LNCaP clone FGC (cell line): ENCODE results near the gene DUOX2.
"Not testable (repeated sequence)": the region's sequence is repeated elsewhere in the genome, so short reads cannot be mapped to it uniquely, and the experiment has no call there.

ENCODE experiments used
- DNase-seq: peaks from one replicate; pipeline ENCODE4 v3.0.0-alpha.2; 2011; ENCODE audit warnings: low read depth
- H3K4me3 ChIP-seq: 2 replicates; pipeline ENCODE4 v1.5.1; 2011; ENCODE audit warnings: mild to moderate bottlenecking, low read depth, low read length, control low read depth
- TF ChIP-seq, protein P1 (sequence below): IDR thresholded peaks from 2 replicates; pipeline ENCODE4 v1.5.1; 2012; ENCODE audit warnings: mild to moderate bottlenecking; ENCODE audit not compliant: control insufficient read depth, insufficient read depth; ENCODE audit errors: extremely low read depth

DUOX2 gene

DNA sequence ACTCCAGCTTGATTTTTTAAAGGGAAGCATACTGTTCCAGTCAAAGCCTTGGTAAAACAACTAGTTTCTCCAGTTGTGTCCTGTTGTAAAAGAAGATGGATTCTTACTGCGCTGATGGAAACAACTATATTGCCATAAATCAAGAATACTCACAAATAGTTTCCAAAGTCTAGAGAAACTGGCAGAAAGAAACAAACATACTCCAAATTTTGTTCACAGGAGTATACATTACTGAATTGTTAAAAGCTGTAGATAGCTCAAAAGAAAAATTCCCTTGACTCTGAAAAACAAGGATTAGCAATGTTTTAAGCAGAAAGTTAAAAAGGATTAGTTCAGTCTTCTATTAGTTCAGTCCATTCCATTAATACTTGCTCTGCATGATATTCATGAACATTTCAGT, 63.4 kb downstream of the DUOX2 start:
- DNase-seq = no peak
- H3K4me3 ChIP-seq = no peak overlapping the region
- TF ChIP-seq, protein P1, sequence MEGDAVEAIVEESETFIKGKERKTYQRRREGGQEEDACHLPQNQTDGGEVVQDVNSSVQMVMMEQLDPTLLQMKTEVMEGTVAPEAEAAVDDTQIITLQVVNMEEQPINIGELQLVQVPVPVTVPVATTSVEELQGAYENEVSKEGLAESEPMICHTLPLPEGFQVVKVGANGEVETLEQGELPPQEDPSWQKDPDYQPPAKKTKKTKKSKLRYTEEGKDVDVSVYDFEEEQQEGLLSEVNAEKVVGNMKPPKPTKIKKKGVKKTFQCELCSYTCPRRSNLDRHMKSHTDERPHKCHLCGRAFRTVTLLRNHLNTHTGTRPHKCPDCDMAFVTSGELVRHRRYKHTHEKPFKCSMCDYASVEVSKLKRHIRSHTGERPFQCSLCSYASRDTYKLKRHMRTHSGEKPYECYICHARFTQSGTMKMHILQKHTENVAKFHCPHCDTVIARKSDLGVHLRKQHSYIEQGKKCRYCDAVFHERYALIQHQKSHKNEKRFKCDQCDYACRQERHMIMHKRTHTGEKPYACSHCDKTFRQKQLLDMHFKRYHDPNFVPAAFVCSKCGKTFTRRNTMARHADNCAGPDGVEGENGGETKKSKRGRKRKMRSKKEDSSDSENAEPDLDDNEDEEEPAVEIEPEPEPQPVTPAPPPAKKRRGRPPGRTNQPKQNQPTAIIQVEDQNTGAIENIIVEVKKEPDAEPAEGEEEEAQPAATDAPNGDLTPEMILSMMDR = no peak

DNA sequence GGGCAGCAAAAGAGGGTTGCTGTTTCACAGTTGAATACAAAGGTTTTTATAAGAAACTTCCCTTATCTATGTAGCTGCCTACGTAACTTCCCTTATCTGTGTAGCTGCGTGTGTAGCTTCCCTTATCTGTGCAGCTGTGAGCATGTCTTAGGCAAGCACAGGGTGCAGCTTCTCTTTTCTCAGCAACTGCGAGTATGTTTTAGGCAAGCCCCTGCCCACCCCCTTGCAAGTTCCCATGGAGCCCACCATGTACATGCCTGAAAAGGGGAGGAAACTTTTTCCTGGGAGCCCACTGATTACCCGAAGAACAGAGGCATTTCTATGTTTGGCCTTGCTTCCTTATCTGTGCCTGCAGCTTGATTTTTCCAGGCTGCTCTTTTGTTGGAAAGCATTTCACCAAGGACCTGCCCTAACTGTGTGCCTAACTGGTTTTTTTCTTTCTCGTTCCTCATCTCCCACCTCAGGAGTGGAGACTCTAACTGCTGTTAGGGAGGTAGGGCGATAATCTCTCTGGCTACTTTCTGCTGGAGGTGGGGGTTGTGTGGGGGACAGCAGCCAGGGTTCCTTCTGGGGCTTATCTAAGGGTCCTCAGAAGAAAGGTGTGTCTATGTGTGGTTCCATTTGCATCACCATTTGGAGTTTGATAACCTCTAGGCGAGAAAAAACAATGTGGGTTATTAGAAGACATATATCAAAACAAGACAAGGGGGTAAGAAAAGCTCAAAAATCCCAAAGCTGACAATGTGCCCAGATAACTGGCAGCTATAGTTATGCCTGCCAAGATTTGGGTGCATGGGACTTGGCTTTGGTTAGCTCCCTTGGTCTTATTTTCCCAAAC, 65.0 kb downstream of the DUOX2 start:
- DNase-seq = no peak
- TF ChIP-seq, protein P1 = no peak
- no peak overlapping the region for H3K4me3 ChIP-seq

DNA sequence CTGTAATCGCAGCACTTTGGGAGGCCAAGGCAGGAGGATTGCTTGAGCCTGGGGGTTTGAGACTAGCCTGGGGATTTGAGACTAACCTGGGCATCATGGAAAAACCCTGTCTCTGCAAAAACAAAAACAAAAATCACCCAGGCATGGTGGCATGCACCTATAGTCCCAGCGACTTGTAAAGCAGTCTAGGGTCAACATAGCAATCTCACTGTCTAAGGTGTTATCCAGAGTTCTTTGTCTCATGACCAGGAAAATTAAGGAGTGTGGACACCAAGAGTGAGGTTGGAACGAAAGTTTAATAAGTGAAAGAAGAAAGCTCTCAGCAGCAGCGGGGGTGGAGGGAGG, 65.6 kb downstream of the DUOX2 start:
- DNase-seq, H3K4me3 ChIP-seq: not testable (repeated sequence)

DNA sequence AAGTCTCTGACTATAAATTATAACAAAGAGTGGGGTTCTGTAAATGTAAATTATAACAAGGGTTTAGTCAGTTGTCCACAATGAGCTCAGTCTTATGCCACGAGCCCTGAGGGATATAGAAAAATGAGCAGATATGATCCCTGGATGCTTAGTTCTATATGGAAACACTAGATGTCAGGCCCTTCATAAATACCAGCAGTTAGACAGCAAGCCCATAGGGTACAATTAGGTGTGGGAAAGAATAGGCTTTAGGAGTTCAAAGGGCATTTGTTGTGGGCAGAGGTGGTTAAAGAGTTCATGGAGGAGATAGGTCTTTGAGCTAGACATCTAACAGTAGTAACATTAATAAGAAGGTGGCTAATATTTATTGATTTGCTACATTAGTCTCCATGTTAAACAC, 69.7 kb downstream of the DUOX2 start:
- DNase-seq, H3K4me3 ChIP-seq: not testable (repeated sequence)

DNA sequence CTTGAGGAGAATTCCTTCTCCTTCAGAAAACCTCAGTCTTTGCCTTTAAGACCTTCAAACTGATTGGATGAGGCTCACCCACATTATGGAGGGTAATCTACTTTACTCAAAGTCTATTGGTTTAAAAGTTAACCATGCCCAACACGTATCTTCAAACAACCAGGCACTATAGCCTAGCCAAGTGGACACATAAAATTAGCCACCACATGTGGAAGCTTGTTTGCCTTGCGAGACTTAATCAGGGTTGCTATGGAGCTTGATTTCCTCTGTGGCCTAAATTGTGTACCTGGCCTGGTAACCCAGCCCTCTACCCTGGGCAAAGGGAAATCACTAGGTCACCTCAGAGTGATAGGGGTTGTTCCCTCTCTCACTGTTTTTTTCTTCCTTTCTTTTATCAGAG, 71.1 kb downstream of the DUOX2 start:
- DNase-seq, H3K4me3 ChIP-seq: not testable (repeated sequence)
